Mononuclear cell (primary cell): ENCODE data around the gene PCID2. TPM values are rescaled to one million over a fixed set of nuclear protein-coding genes. Genes with fewer than 3 reads are reported as not detected.

Experiments
- H3K27me3 ChIP-seq: 2 replicates; pipeline ENCODE4 v1.6.0; 2011; ENCODE audit warnings: low read length, control low read depth; ENCODE audit not compliant: insufficient read depth
- H3K4me1 ChIP-seq: 2 replicates; pipeline ENCODE4 v1.5.1; 2011; ENCODE audit warnings: mild to moderate bottlenecking, low read length, control low read depth; ENCODE audit not compliant: insufficient read depth
- H3K4me3 ChIP-seq: 2 replicates; pipeline ENCODE4 v1.5.1; 2011; ENCODE audit warnings: mild to moderate bottlenecking, low read length, moderate library complexity
- H3K9me3 ChIP-seq: 2 replicates; pipeline ENCODE4 v1.5.1; 2011; ENCODE audit warnings: low read depth, mild to moderate bottlenecking, control low read depth, low read length
- total RNA-seq: library from RNA; depleted of rRNA; stranded (reverse); fragments of >200 nt; gene quantifications from one replicate; pipeline ENCODE4 v1.2.3, GENCODE V29; 2012

Gene PCID2
- total RNA-seq, 1 donor: 55.7 TPM

GRCh38 chr13:113157206-113157928 is 51.1 kb downstream of the PCID2 start:
- no peaks in the 10 kb centered on the region for H3K9me3 ChIP-seq
- H3K4me3 ChIP-seq: no peak overlapping the region
- H3K4me1 ChIP-seq: peaks cover 22% of the 10 kb centered on the region
- peaks cover 6% of the 10 kb centered on the region for H3K27me3 ChIP-seq

- peaks cover 23% of the 10 kb centered on the region for H3K4me1 ChIP-seq
- H3K27me3 ChIP-seq: peaks cover 13% of the 10 kb centered on the region
- H3K9me3 ChIP-seq: no peaks in the 10 kb centered on the region
- no peak overlapping the region for H3K4me3 ChIP-seq
Observed at GRCh38 chr13:113155982-113156655, 52.4 kb downstream of the PCID2 start.

GRCh38 chr13:113155201-113155600 is 53.3 kb downstream of the PCID2 start:
- Histone ChIP-seq H3K9me3 (no peaks in the 10 kb centered on the region), H3K4me3 (no peak overlapping the region), H3K27me3 (peaks cover 13% of the 10 kb centered on the region), H3K4me1 (peaks cover 23% of the 10 kb centered on the region)

- no peaks in the 10 kb centered on the region for H3K9me3 ChIP-seq
- H3K27me3 ChIP-seq: peaks cover 13% of the 10 kb centered on the region
- peak overlapping the region; percentile 38 for H3K4me3 ChIP-seq
- peaks cover 23% of the 10 kb centered on the region for H3K4me1 ChIP-seq
Observed at GRCh38 chr13:113153810-113154748, 54.4 kb downstream of the PCID2 start.

- Histone ChIP-seq H3K4me3 (peak overlapping the region; percentile 38), H3K27me3 (peaks cover 13% of the 10 kb centered on the region), H3K4me1 (peaks cover 23% of the 10 kb centered on the region), H3K9me3 (no peaks in the 10 kb centered on the region)
Observed at GRCh38 chr13:113152984-113153809, 55.3 kb downstream of the PCID2 start.

- Histone ChIP-seq H3K27me3 (peaks cover 13% of the 10 kb centered on the region), H3K4me1 (peaks cover 23% of the 10 kb centered on the region), H3K9me3 (no peaks in the 10 kb centered on the region), H3K4me3 (no peak overlapping the region)
Observed at GRCh38 chr13:113152691-113152983, 55.8 kb downstream of the PCID2 start.

GRCh38 chr13:113151745-113152690 is 56.5 kb downstream of the PCID2 start:
- Histone ChIP-seq H3K4me1 (peaks cover 23% of the 10 kb centered on the region), H3K9me3 (no peaks in the 10 kb centered on the region), H3K27me3 (peaks cover 13% of the 10 kb centered on the region), H3K4me3 (no peak overlapping the region)

GRCh38 chr13:113150550-113151365 is 57.7 kb downstream of the PCID2 start:
- H3K9me3 ChIP-seq: no peaks in the 10 kb centered on the region
- H3K4me3 ChIP-seq: no peak overlapping the region
- peaks cover 23% of the 10 kb centered on the region for H3K4me1 ChIP-seq
- peaks cover 13% of the 10 kb centered on the region for H3K27me3 ChIP-seq

- peaks cover 13% of the 10 kb centered on the region for H3K27me3 ChIP-seq
- H3K9me3 ChIP-seq: no peaks in the 10 kb centered on the region
Observed at GRCh38 chr13:113149711-113150549, 58.5 kb downstream of the PCID2 start.

GRCh38 chr13:113148940-113149503 is 59.4 kb downstream of the PCID2 start:
- H3K4me3 ChIP-seq: no peak overlapping the region
- no peaks in the 10 kb centered on the region for H3K9me3 ChIP-seq
- H3K27me3 ChIP-seq: peaks cover 13% of the 10 kb centered on the region
- H3K4me1 ChIP-seq: peaks cover 18% of the 10 kb centered on the region

More at GRCh38 chr13:113149711-113150549, 58.5 kb downstream of the PCID2 start:
- H3K4me3 ChIP-seq: no peak overlapping the region
- H3K4me1 ChIP-seq: peaks cover 23% of the 10 kb centered on the region

- Histone ChIP-seq H3K4me1 (peaks cover 15% of the 10 kb centered on the region), H3K9me3 (no peaks in the 10 kb centered on the region)
Observed at GRCh38 chr13:113148407-113148806, 60.1 kb downstream of the PCID2 start.

GRCh38 chr13:113147206-113147605 is 61.3 kb downstream of the PCID2 start:
- H3K9me3 ChIP-seq: no peaks in the 10 kb centered on the region
- peaks cover 3% of the 10 kb centered on the region for H3K4me1 ChIP-seq
- H3K27me3 ChIP-seq: peaks cover 6% of the 10 kb centered on the region
- H3K4me3 ChIP-seq: no peak overlapping the region

More at GRCh38 chr13:113148407-113148806, 60.1 kb downstream of the PCID2 start:
- no peak overlapping the region for H3K4me3 ChIP-seq
- H3K27me3 ChIP-seq: peaks cover 13% of the 10 kb centered on the region
